ENCODE results near the gene SPAST.
"Not testable (repeated sequence)": the region's sequence is repeated elsewhere in the genome, so short reads cannot be mapped to it uniquely, and the experiment has no call there.

Gene SPAST

GRCh38 chr2:32124660-32125059 lies 61.3 kb downstream of the SPAST start:
- FAIRE-seq (no peak), DNase-seq (ENCODE audit: low spot score) (no peak)

- DNase-seq (ENCODE audit: low spot score) (no peak), FAIRE-seq (peak; percentile 58)
Measured at GRCh38 chr2:32128636-32129035, 65.3 kb downstream of the SPAST start.

GRCh38 chr2:32129086-32129485 lies 65.7 kb downstream of the SPAST start:
- DNase-seq (ENCODE audit: low spot score), result no peak
- FAIRE-seq, result no peak

GRCh38 chr2:32135409-32135808 lies 72.1 kb downstream of the SPAST start:
- FAIRE-seq (peak; percentile 48), DNase-seq (ENCODE audit: low spot score) (peak; percentile 89)

GRCh38 chr2:32136097-32136496 lies 72.7 kb downstream of the SPAST start:
- no peak for DNase-seq (ENCODE audit: low spot score)
- no peak for FAIRE-seq

GRCh38 chr2:32151544-32151943 lies 88.2 kb downstream of the SPAST start:
- DNase-seq (ENCODE audit: low spot score); FAIRE-seq: not testable (repeated sequence)

GRCh38 chr2:32159678-32160077 lies 96.3 kb downstream of the SPAST start:
- DNase-seq (ENCODE audit: low spot score), result no peak
- FAIRE-seq, result no peak

- DNase-seq (ENCODE audit: low spot score), result no peak
- FAIRE-seq, result no peak
Measured at GRCh38 chr2:32161296-32161695, 97.9 kb downstream of the SPAST start.

GRCh38 chr2:32164254-32164653 lies 100.9 kb downstream of the SPAST start:
- FAIRE-seq; DNase-seq (ENCODE audit: low spot score): not testable (repeated sequence)

- DNase-seq (ENCODE audit: low spot score); FAIRE-seq: not testable (repeated sequence)
Measured at GRCh38 chr2:32165027-32165347, 101.6 kb downstream of the SPAST start.

GRCh38 chr2:32166115-32166574 lies 102.8 kb downstream of the SPAST start:
- DNase-seq (ENCODE audit: low spot score), result no peak
- FAIRE-seq, result no peak

GRCh38 chr2:32168513-32168912 lies 105.2 kb downstream of the SPAST start:
- no peak for DNase-seq (ENCODE audit: low spot score)
- no peak for FAIRE-seq

GRCh38 chr2:32172870-32173269 lies 109.5 kb downstream of the SPAST start:
- DNase-seq (ENCODE audit: low spot score) (no peak), FAIRE-seq (no peak)

- FAIRE-seq, result no peak
- DNase-seq (ENCODE audit: low spot score), result no peak
Measured at GRCh38 chr2:32182667-32183066, 119.3 kb downstream of the SPAST start.

GRCh38 chr2:32189011-32189410 lies 125.7 kb downstream of the SPAST start:
- FAIRE-seq (no peak), DNase-seq (ENCODE audit: low spot score) (no peak)

GRCh38 chr2:32192418-32192817 lies 129.1 kb downstream of the SPAST start:
- no peak for DNase-seq (ENCODE audit: low spot score)
- no peak for FAIRE-seq

- no peak for DNase-seq (ENCODE audit: low spot score)
- FAIRE-seq, result no peak
Measured at GRCh38 chr2:32200814-32201213, 137.5 kb downstream of the SPAST start.

GRCh38 chr2:32203428-32203827 lies 140.1 kb downstream of the SPAST start:
- FAIRE-seq, result peak; percentile 27
- not testable (repeated sequence) for DNase-seq (ENCODE audit: low spot score)
